ENCODE data around the gene DEFB129.
"Not testable (repeated sequence)": the region's sequence is repeated elsewhere in the genome, so short reads cannot be mapped to it uniquely, and the experiment has no call there.

- TF ChIP-seq POLR2A, CTCF, POLR2AphosphoS5 (IDR thresholded peaks at IDR 0.05): not testable (repeated sequence)
Observed at GRCh38 chr20:225879-226278, 1.2 kb upstream of the DEFB129 start.

Measured in suprapubic skin (tissue), 4 donors.